Peyer's patch (tissue), 4 donors: ENCODE measurements around the gene SMC5. TPM values are rescaled to one million over a fixed set of nuclear protein-coding genes. Genes with fewer than 3 reads are reported as not detected.
"Not testable (repeated sequence)": the region's sequence is repeated elsewhere in the genome, so short reads cannot be mapped to it uniquely, and the experiment has no call there.

Experiments used
- DNase-seq, 3 donors: peaks; one replicate each; pipeline ENCODE4 v3.0.0-alpha.2; 2017 to 2019
- H3K27ac ChIP-seq, 4 donors: fragments of 200-600 bp; sonication (generic); one replicate each; pipeline ENCODE4 v1.5.1; 2016 to 2019
- H3K27me3 ChIP-seq, 2 donors: fragments of 200-600 bp; sonication (generic); one replicate each; pipeline ENCODE4 v1.5.1; 2019
- H3K36me3 ChIP-seq, 3 donors: fragments of 200-600 bp; sonication (generic); one replicate each; pipeline ENCODE4 v1.5.1; 2016 to 2019
- H3K4me1 ChIP-seq, 4 donors: fragments of 200-600 bp; sonication (generic); one replicate each; pipeline ENCODE4 v1.5.1; 2016 to 2019
- H3K4me3 ChIP-seq, 4 donors: fragments of 200-600 bp; sonication (generic); 1 replicate in 3 of 4; 2 replicates in 1 of 4; pipeline ENCODE4 v1.5.1; 2016 to 2019; ENCODE audit warnings: mild to moderate bottlenecking in 1 of 4
- H3K9me3 ChIP-seq, 4 donors: fragments of 200-600 bp; sonication (generic); one replicate each; pipeline ENCODE4 v1.5.1; 2016 to 2019; ENCODE audit warnings: mild to moderate bottlenecking in 1 of 4
- CTCF ChIP-seq, 6 experiments: fragments of 450-650 bp in 4 of 6; fragments of 200-600 bp in 2 of 6; sonication (generic) in 1 of 6; IDR thresholded peaks; one replicate each; pipeline ENCODE4 v1.5.1; 2017 to 2019; ENCODE audit warnings: antibody characterized with exemption in 6 of 6, mild to moderate bottlenecking in 3 of 6, moderate library complexity in 1 of 6
- POLR2A ChIP-seq, 2 donors: fragments of 450-650 bp; IDR thresholded peaks; one replicate each; pipeline ENCODE4 v1.5.1; 2017; ENCODE audit warnings: antibody characterized with exemption in 2 of 2, mild to moderate bottlenecking in 2 of 2, moderate library complexity in 2 of 2
- total RNA-seq, 4 donors: library from RNA; depleted of rRNA; stranded (reverse); fragments of >200 nt; gene quantifications; one replicate each; pipeline ENCODE4 v1.1.0, GENCODE V29; 2016

SMC5 gene
- total RNA-seq, 4 donors from 2014 or later, result 23.3 to 235 (median 86.5) TPM

- no peaks in the 10 kb centered on the region for H3K4me1 ChIP-seq
- TF ChIP-seq POLR2A (IDR thresholded peaks at IDR 0.05), result no peak
- TF ChIP-seq CTCF (IDR thresholded peaks at IDR 0.05), result no peak
- H3K4me3 ChIP-seq, result no peak overlapping the region
- H3K36me3 ChIP-seq, result peaks cover 0 to 83% (median 0%) of the 10 kb centered on the region in 3 donors
- no peak for DNase-seq
- no peaks in the 10 kb centered on the region for H3K27me3 ChIP-seq
- no peaks in the 10 kb centered on the region for H3K9me3 ChIP-seq
- H3K27ac ChIP-seq, result no peak overlapping the region
Measured at GRCh38 chr9:70322096-70322495, 63.3 kb downstream of the SMC5 start.

DNA sequence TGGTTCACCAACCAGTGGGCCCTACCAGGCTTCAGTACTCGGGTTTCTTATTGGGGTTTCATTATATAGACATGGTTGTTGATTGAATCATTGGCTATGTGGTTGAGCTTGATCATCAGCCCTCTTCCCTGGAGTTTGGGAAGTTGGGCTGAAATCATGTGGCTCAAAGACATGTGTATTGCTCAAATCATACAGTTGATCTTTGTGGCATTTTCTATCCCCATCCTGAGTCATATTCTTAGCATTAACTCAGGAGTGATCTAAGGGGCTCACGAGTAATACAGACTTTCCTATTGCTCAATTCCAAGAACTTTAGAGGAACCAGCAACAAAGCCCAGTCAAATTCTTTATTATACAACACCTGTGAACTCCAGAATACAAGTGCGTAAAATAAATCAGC lies 66.2 kb downstream of the SMC5 start:
- Histone ChIP-seq H3K36me3 (peaks cover 0 to 75% (median 0%) of the 10 kb centered on the region in 3 donors), H3K9me3 (no peaks in the 10 kb centered on the region), H3K4me1 (no peaks in the 10 kb centered on the region), H3K27ac (no peak overlapping the region), H3K4me3 (no peak overlapping the region), H3K27me3 (no peaks in the 10 kb centered on the region)
- no peak for TF ChIP-seq POLR2A (IDR thresholded peaks at IDR 0.05)
- no peak for TF ChIP-seq CTCF (IDR thresholded peaks at IDR 0.05)
- no peak for DNase-seq

GRCh38 chr9:70328625-70329024 lies 69.8 kb downstream of the SMC5 start:
- not testable (repeated sequence) for H3K4me3 ChIP-seq, H3K27me3 ChIP-seq, H3K9me3 ChIP-seq, DNase-seq, H3K27ac ChIP-seq, H3K4me1 ChIP-seq
- peaks cover 0 to 58% (median 0%) of the 10 kb centered on the region in 3 donors for H3K36me3 ChIP-seq

DNA sequence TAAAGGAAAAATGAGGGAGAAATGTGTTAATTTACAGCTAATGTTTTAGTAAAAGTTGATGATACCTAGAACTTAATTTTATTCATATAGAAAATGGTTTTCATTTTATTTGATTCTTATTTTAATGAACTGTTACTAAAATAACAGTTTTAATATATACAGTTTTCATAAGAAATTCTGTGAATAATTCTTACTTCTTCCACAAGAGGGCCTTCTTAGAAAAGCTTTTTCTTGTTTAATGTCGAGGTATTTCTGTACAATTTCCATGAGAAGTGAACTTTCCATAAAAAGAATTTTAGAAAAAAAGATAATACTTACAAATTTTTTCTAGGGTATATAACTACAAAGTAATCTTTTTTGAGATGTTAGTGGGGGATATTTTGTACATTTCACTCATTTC lies 81.8 kb downstream of the SMC5 start:
- Histone ChIP-seq H3K9me3 (no peaks in the 10 kb centered on the region), H3K27ac (no peak overlapping the region), H3K4me3 (no peak overlapping the region), H3K36me3 (no peaks in the 10 kb centered on the region), H3K4me1 (no peaks in the 10 kb centered on the region), H3K27me3 (no peaks in the 10 kb centered on the region)
- DNase-seq, result no peak
- TF ChIP-seq CTCF (IDR thresholded peaks at IDR 0.05) (peak in 5 of 6 experiments; percentile 50 to 63 (median 58)), POLR2A (IDR thresholded peaks at IDR 0.05) (no peak)

DNA sequence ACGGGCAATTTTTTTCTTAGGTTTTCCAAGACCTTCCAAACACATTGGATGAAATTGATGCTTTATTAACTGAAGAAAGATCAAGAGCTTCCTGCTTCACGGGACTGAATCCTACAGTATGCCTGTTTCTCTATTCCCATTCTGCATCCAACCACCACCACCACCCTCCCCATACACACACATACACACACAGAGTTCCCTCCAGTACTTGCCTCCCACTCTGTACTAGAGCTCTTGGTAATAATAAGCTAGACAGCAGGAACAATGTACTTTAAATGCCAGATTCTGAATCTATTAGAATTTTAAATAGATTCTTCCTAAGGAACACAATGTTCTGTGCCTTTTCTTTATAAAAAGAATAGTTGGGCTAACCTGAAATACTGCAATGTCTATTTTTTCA lies 88.3 kb downstream of the SMC5 start:
- Histone ChIP-seq H3K27ac (no peak overlapping the region), H3K4me3 (no peak overlapping the region), H3K27me3 (no peaks in the 10 kb centered on the region), H3K4me1 (no peaks in the 10 kb centered on the region), H3K36me3 (peaks cover 0 to 33% (median 0%) of the 10 kb centered on the region in 3 donors), H3K9me3 (no peaks in the 10 kb centered on the region)
- TF ChIP-seq CTCF (IDR thresholded peaks at IDR 0.05), result no peak
- TF ChIP-seq POLR2A (IDR thresholded peaks at IDR 0.05), result no peak
- no peak for DNase-seq

DNA sequence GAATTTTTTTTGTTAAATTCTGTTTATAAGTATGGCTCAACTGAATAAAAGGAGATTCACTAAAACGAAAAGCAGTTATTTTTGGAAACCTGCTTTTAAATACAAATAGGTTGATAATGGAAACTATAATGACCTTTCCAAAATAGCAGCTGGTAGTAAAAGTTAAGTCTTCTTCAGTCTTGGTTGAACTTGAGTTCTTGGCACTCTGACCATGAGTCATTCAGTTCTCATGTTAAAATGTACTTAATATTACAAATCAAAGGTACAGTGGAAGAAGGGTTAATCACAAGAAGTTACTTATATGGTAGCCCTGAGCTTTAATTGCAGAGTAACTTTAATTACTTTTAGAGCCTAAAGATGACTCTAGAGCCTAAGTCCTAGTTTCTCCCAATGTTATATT lies 93.6 kb downstream of the SMC5 start:
- Histone ChIP-seq H3K4me3 (no peak overlapping the region), H3K27me3 (no peaks in the 10 kb centered on the region), H3K4me1 (no peaks in the 10 kb centered on the region), H3K27ac (no peak overlapping the region), H3K36me3 (peaks cover 0 to 24% (median 0%) of the 10 kb centered on the region in 3 donors), H3K9me3 (no peaks in the 10 kb centered on the region)
- no peak for TF ChIP-seq CTCF (IDR thresholded peaks at IDR 0.05)
- no peak for TF ChIP-seq POLR2A (IDR thresholded peaks at IDR 0.05)
- DNase-seq, result no peak
